ENCODE data around the gene PRR14L. TPM values are rescaled to one million over a fixed set of nuclear protein-coding genes. Genes with fewer than 3 reads are reported as not detected.

The PRR14L gene
- total and polyA plus RNA-seq, 4 donors, result 4.5 to 20.2 (median 13.4) TPM

- Histone ChIP-seq H3K4me1 (ENCODE audit: control insufficient read depth in 4 of 4, insufficient read depth in 4 of 4, low read length in 3 of 4) (peaks cover 0 to 9% (median 0%) of the 10 kb centered on the region in 4 donors), H3K9me3 (ENCODE audit: control insufficient read depth in 4 of 4, low read length in 3 of 4) (no peaks in the 10 kb centered on the region), H3K9ac (ENCODE audit: low read depth in 1 of 2, low read length in 2 of 2) (no peak overlapping the region), H3K4me3 (ENCODE audit: low read depth in 1 of 3, low read length in 3 of 3) (no peak overlapping the region), H3K27me3 (ENCODE audit: control insufficient read depth in 4 of 4, insufficient read depth in 4 of 4, low read length in 3 of 4) (no peaks in the 10 kb centered on the region), H3K36me3 (ENCODE audit: control insufficient read depth in 4 of 4, insufficient read depth in 3 of 4, low read depth in 1 of 4, low read length in 3 of 4) (peaks cover 0 to 9% (median 3%) of the 10 kb centered on the region in 4 donors), H3K27ac (ENCODE audit: low read depth in 1 of 2, low read length in 2 of 2) (no peak overlapping the region)
- TF ChIP-seq ZBTB33 (IDR thresholded peaks at IDR 0.05), result no peak
- TF ChIP-seq, protein P1, sequence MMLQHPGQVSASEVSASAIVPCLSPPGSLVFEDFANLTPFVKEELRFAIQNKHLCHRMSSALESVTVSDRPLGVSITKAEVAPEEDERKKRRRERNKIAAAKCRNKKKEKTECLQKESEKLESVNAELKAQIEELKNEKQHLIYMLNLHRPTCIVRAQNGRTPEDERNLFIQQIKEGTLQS (IDR thresholded peaks at IDR 0.05), result no peak
- TF ChIP-seq YY1 (IDR thresholded peaks at IDR 0.05), result no peak
- TF ChIP-seq MAX (IDR thresholded peaks at IDR 0.05), result no peak
- no peak for TF ChIP-seq JUND (IDR thresholded peaks at IDR 0.05)
- TF ChIP-seq FOXA2 (IDR thresholded peaks at IDR 0.05), result no peak
- TF ChIP-seq HNF4G (IDR thresholded peaks at IDR 0.05), result no peak
- TF ChIP-seq GABPA (IDR thresholded peaks at IDR 0.05 in 1 of 2, conservative IDR thresholded peaks at IDR 0.05 in 1 of 2), result no peak
- no peak for TF ChIP-seq NR2F2 (IDR thresholded peaks at IDR 0.05)
- no peak for TF ChIP-seq EGR1 (IDR thresholded peaks at IDR 0.05; ENCODE audit: low read depth in 2 of 2)
- TF ChIP-seq SP1 (IDR thresholded peaks at IDR 0.05), result no peak
- no peak for TF ChIP-seq TAF1 (conservative IDR thresholded peaks at IDR 0.05)
- TF ChIP-seq HNF4A (conservative IDR thresholded peaks at IDR 0.05), result no peak
- no peak for TF ChIP-seq RXRA (IDR thresholded peaks at IDR 0.05)
- no peak for TF ChIP-seq FOXA1 (IDR thresholded peaks at IDR 0.05)
- TF ChIP-seq CTCF (IDR thresholded peaks at IDR 0.05; ENCODE audit: low read depth, low read length, missing input control), result no peak
- no peak for TF ChIP-seq RAD21 (IDR thresholded peaks at IDR 0.05)
- no peak for DNase-seq (ENCODE audit: low spot score)
- WGBS, result 93% methylated on average over 7 of the region's 7 CpGs
These were observed 71.2 kb downstream of the PRR14L start for GRCh38 chr22:31678748-31679147.

GRCh38 chr22:31676700-31677099 is 73.2 kb downstream of the PRR14L start:
- Histone ChIP-seq H3K27ac (ENCODE audit: low read depth in 1 of 2, low read length in 2 of 2) (no peak overlapping the region), H3K4me1 (ENCODE audit: control insufficient read depth in 4 of 4, insufficient read depth in 4 of 4, low read length in 3 of 4) (peaks cover 0 to 9% (median 0%) of the 10 kb centered on the region in 4 donors), H3K36me3 (ENCODE audit: control insufficient read depth in 4 of 4, insufficient read depth in 3 of 4, low read depth in 1 of 4, low read length in 3 of 4) (no peaks in the 10 kb centered on the region), H3K9me3 (ENCODE audit: control insufficient read depth in 4 of 4, low read length in 3 of 4) (no peaks in the 10 kb centered on the region), H3K4me3 (ENCODE audit: low read depth in 1 of 3, low read length in 3 of 3) (peak overlapping the region in 2 of 3 donors; percentile 55 to 58), H3K27me3 (ENCODE audit: control insufficient read depth in 4 of 4, insufficient read depth in 4 of 4, low read length in 3 of 4) (no peaks in the 10 kb centered on the region), H3K9ac (ENCODE audit: low read depth in 1 of 2, low read length in 2 of 2) (peak overlapping the region in 1 of 2 donors; percentile 66)
- WGBS, result 5% methylated on average over 25 of the region's 25 CpGs
- DNase-seq (ENCODE audit: low spot score), result peak; percentile 95
- TF ChIP-seq FOXA2 (IDR thresholded peaks at IDR 0.05) (no peak), FOXA1 (IDR thresholded peaks at IDR 0.05) (no peak), SP1 (IDR thresholded peaks at IDR 0.05) (peak; percentile 49), NR2F2 (IDR thresholded peaks at IDR 0.05) (no peak), RAD21 (IDR thresholded peaks at IDR 0.05) (peak; percentile 6 to 18), HNF4A (conservative IDR thresholded peaks at IDR 0.05) (no peak), REST (IDR thresholded peaks at IDR 0.05) (peak; percentile 93), TAF1 (conservative IDR thresholded peaks at IDR 0.05) (no peak), ZBTB33 (IDR thresholded peaks at IDR 0.05) (no peak), JUND (IDR thresholded peaks at IDR 0.05) (no peak), EGR1 (IDR thresholded peaks at IDR 0.05; ENCODE audit: low read depth in 2 of 2) (no peak), RXRA (IDR thresholded peaks at IDR 0.05) (no peak), HNF4G (IDR thresholded peaks at IDR 0.05) (no peak), YY1 (IDR thresholded peaks at IDR 0.05) (peak; percentile 36), GABPA (IDR thresholded peaks at IDR 0.05 in 1 of 2, conservative IDR thresholded peaks at IDR 0.05 in 1 of 2) (peak in 1 of 2 donors; percentile 9), CTCF (IDR thresholded peaks at IDR 0.05; ENCODE audit: low read depth, low read length, missing input control) (no peak)
- TF ChIP-seq, protein P1 (IDR thresholded peaks at IDR 0.05), result no peak
